GM12865 (cell line): ENCODE measurements around the gene DNAJC12.

Experiments used
- DNase-seq: peaks from one replicate; pipeline ENCODE4 v3.0.0; 2010; ENCODE audit warnings: low read depth
- H3K4me3 ChIP-seq: 2 replicates; pipeline ENCODE4 v1.5.1; 2011; ENCODE audit warnings: mild to moderate bottlenecking, low read depth, low read length, control low read depth
- TF ChIP-seq, protein P1 (sequence below): IDR thresholded peaks from 2 replicates; pipeline ENCODE4 v1.5.1; 2011; ENCODE audit warnings: low read length, control low read depth, low read depth, inconsistent platforms; ENCODE audit not compliant: insufficient read depth; ENCODE audit errors: missing control alignments

The DNAJC12 gene

DNA sequence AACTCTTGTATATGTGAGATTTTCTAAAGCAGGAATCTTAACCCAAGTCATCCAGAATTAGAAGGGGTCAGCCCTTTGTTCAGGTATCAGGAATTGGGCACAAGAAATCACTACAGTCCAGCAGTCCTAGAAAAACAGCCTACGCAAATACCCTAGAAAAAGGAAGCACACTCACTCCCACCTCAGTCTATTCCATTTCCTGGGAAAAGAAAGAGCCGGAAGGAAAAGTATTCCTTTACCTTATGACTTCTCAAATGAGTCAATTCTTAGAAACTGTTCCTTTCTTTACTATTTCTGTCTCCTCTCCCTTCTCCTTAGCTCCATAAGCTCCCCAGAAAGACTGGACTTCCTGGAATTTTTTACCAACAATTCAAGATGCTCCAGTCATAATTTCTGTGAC is 62.7 kb downstream of the DNAJC12 start:
- no peak for DNase-seq
- no peak overlapping the region for H3K4me3 ChIP-seq
- TF ChIP-seq, protein P1, sequence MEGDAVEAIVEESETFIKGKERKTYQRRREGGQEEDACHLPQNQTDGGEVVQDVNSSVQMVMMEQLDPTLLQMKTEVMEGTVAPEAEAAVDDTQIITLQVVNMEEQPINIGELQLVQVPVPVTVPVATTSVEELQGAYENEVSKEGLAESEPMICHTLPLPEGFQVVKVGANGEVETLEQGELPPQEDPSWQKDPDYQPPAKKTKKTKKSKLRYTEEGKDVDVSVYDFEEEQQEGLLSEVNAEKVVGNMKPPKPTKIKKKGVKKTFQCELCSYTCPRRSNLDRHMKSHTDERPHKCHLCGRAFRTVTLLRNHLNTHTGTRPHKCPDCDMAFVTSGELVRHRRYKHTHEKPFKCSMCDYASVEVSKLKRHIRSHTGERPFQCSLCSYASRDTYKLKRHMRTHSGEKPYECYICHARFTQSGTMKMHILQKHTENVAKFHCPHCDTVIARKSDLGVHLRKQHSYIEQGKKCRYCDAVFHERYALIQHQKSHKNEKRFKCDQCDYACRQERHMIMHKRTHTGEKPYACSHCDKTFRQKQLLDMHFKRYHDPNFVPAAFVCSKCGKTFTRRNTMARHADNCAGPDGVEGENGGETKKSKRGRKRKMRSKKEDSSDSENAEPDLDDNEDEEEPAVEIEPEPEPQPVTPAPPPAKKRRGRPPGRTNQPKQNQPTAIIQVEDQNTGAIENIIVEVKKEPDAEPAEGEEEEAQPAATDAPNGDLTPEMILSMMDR, result no peak

DNA sequence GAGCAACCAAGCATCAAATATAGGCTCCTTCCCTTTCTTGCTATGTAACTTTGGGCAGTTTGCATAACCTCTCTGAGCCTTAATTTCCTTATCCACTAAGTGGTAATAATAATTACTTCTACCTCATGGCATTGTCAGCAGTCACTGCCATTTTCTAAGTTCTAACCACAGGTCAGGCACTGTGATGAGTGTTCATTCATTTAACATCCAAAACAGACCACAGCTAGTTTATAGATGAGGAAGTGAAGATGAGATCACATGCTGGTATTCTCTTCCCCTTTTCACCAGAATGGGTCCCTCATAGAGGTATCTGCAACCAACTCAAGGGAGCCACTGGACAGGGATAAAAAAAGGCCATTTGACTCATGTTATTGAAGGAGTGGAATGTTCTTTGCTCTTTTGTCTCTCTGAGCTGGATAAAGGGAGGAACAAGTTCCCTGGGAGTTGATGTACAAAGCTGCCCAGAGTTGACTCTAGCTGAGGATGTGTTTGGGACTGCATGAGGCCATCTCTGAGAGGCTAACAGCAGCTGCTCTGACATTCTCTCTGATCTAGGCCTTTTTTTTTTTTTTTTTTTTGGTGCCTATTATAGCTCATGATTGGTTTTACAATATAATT is 65.0 kb downstream of the DNAJC12 start:
- no peak overlapping the region for H3K4me3 ChIP-seq
- DNase-seq, result peak; percentile 88
- TF ChIP-seq, protein P1, result no peak

DNA sequence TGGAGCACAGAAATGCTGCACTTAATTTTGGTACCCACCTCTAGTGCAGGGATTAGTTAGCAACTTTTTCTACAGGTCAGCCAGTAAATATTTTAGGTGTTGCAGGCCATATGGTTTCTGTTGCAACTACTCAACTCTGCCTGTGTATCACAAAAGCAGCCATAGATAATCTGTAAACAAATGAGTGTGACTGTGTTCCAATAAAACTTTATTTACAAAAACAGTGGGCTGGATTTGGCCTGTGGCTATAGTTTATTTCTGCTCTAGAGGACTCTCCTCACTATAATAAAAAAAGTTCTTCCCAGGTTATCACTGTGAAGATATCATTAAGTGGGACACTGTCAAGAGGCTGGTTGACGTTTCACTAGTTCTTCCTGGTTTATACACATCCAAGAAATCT is 65.8 kb downstream of the DNAJC12 start:
- no peak for DNase-seq
- no peak overlapping the region for H3K4me3 ChIP-seq
- TF ChIP-seq, protein P1, result no peak

DNA sequence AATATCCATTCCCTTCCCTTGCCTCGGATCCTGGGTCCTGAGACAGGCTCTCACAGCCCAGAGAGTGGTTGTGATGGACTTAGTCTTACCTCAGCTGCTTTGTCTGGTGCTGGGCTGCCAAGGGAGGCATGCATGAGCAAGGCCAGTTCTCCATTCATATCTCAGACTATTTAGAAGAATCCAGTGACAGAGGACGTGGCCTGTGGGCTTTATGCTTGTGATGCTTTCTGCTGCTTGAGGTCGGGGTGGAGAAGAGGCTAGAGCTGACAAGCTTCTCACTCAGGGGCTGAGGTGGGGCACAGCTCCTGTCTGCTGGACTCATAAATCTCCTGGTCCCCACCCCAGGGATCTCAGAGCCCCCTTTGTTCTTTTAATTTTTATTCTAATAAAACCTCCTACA is 66.8 kb downstream of the DNAJC12 start:
- no peak overlapping the region for H3K4me3 ChIP-seq
- peak; percentile 38 for DNase-seq
- TF ChIP-seq, protein P1, result no peak

DNA sequence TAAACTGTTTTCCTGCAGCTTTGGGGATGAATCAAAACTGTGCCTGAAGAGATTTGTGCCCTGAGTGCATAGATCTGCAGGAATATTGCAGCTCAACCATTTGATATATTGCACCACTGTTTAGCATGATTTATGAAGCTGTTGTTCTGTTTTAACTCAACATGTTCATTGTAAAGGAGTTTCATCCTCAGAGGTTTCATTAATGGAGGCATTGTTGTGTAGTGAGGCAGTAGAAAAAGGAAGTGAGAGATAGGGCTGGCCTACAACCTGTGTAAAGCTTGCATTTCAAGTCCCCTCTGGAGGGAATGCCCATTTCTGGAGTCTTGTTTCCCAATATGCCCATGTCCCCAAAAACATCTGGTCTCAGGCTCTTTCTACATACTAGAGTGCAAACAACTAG is 67.5 kb downstream of the DNAJC12 start:
- no peak overlapping the region for H3K4me3 ChIP-seq
- TF ChIP-seq, protein P1, result no peak
- peak; percentile 82 for DNase-seq

DNA sequence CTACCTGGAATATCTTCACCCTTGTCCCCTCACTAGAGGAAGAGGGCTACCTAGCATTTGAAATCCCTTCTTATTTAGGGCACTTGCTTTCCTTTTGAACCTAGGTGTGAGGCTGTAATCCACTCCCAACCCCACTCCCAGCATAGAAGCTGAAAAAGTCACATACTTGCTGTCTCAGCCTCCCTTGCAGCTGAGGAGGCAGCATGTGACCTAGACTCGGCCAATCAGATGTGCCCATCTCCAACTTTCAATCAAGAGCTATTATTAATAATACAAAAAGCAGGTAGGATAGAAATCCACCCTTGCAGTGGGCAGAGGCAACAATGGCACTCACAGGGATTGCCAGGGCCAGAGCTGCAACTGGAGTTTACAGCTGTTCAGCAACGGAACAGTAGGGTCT is 70.7 kb downstream of the DNAJC12 start:
- no peak for DNase-seq
- TF ChIP-seq, protein P1, result no peak
- H3K4me3 ChIP-seq, result no peak overlapping the region
